OCI-LY1 (cell line): ENCODE results near the gene UGT1A4.

Experiments used
- H2AFZ ChIP-seq: fragments of 200-600 bp; sonication (generic), shearing (Covaris generic); 2 replicates; pipeline ENCODE4 v1.6.0; 2014; ENCODE audit warnings: antibody characterized with exemption, mild to moderate bottlenecking, low read length
- H3F3A ChIP-seq: fragments of 200-600 bp; sonication (generic), shearing (Covaris generic); 2 replicates; pipeline ENCODE4 v1.6.0; 2014; ENCODE audit warnings: mild to moderate bottlenecking, antibody characterized with exemption, low read length, moderate library complexity; ENCODE audit not compliant: insufficient read depth
- H3K27ac ChIP-seq: fragments of 200-600 bp; sonication (generic); 2 replicates; pipeline ENCODE4 v1.5.1; 2014; ENCODE audit warnings: low read length, mixed run types, mild to moderate bottlenecking, low read depth; ENCODE audit not compliant: poor library complexity, severe bottlenecking
- H3K27me3 ChIP-seq: fragments of 200-600 bp; sonication (generic); 2 replicates; pipeline ENCODE4 v1.6.0; 2014; ENCODE audit warnings: antibody characterized with exemption, mild to moderate bottlenecking, low read length, moderate library complexity; ENCODE audit not compliant: insufficient read depth
- H3K36me3 ChIP-seq: fragments of 200-600 bp; sonication (generic); 2 replicates; pipeline ENCODE4 v1.6.1; 2014; ENCODE audit warnings: mild to moderate bottlenecking, antibody characterized with exemption, low read length, moderate library complexity, mixed read lengths; ENCODE audit not compliant: insufficient read depth
- H3K4me1 ChIP-seq: fragments of 200-600 bp; sonication (generic); 2 replicates; pipeline ENCODE4 v1.5.1; 2014; ENCODE audit warnings: mild to moderate bottlenecking, low read length, moderate library complexity; ENCODE audit not compliant: insufficient read depth, severe bottlenecking
- H3K4me2 ChIP-seq: fragments of 200-600 bp; sonication (generic), shearing (Covaris generic); 2 replicates; pipeline ENCODE4 v1.6.1; 2014; ENCODE audit warnings: low read length
- H3K4me3 ChIP-seq: fragments of 200-600 bp; sonication (generic); 2 replicates; pipeline ENCODE4 v1.5.1; 2014; ENCODE audit warnings: low read length, low read depth, mild to moderate bottlenecking, mixed read lengths; ENCODE audit not compliant: poor library complexity, severe bottlenecking
- H3K79me2 ChIP-seq: fragments of 200-600 bp; shearing (Covaris generic); 2 replicates; pipeline ENCODE4 v1.6.1; 2016; ENCODE audit warnings: mixed run types, low read length, mixed read lengths; ENCODE audit not compliant: insufficient read depth
- H3K9ac ChIP-seq: fragments of 200-600 bp; sonication (generic), shearing (Covaris generic); 2 replicates; pipeline ENCODE4 v1.6.1; 2014; ENCODE audit warnings: mild to moderate bottlenecking, low read length, mixed read lengths
- H3K9me2 ChIP-seq: fragments of 200-600 bp; sonication (generic), shearing (Covaris generic); 2 replicates; pipeline ENCODE4 v1.6.1; 2014; ENCODE audit warnings: low read depth, mild to moderate bottlenecking, low read length, mixed read lengths
- H3K9me3 ChIP-seq: fragments of 200-600 bp; shearing (Covaris generic); 2 replicates; pipeline ENCODE4 v1.6.1; 2014; ENCODE audit warnings: low read length, mixed read lengths
- H4K20me1 ChIP-seq: fragments of 200-600 bp; sonication (generic), shearing (Covaris generic); 2 replicates; pipeline ENCODE4 v1.6.0; 2016; ENCODE audit warnings: mild to moderate bottlenecking, low read length; ENCODE audit not compliant: insufficient read depth
- CTCF ChIP-seq: fragments of 200-600 bp; sonication (generic), shearing (Covaris generic); IDR thresholded peaks from 2 replicates; pipeline ENCODE4 v1.5.1; 2017; ENCODE audit warnings: mild to moderate bottlenecking, antibody characterized with exemption, low read length, moderate library complexity, mixed read lengths
- EZH2 ChIP-seq: fragments of 200-600 bp; sonication (generic), shearing (Covaris generic); IDR thresholded peaks from 2 replicates; pipeline ENCODE4 v1.8.0; 2017; ENCODE audit warnings: borderline replicate concordance, mixed run types, mild to moderate bottlenecking, antibody characterized with exemption, low read length, moderate library complexity, mixed read lengths

Gene UGT1A4

GRCh38 chr2:233681521-233682099 is 36.9 kb upstream of the UGT1A4 start, which contains the start of gene UGT1A7:
TSS of gene UGT1A7 (plus strand) at chr2:233681901. CDS start at chr2:233681938, 37 bp downstream.
- no peaks in the 10 kb centered on the region for H3F3A ChIP-seq
- no peaks in the 10 kb centered on the region for H3K79me2 ChIP-seq
- no peaks in the 10 kb centered on the region for H3K27me3 ChIP-seq
- H3K4me3 ChIP-seq: no peak within 1 kb of the TSS
- H3K36me3 ChIP-seq: no peaks in the 10 kb centered on the region
- H3K27ac ChIP-seq: no peak within 1 kb of the TSS
- no peak within 1 kb of the TSS for H2AFZ ChIP-seq
- no peak within 1 kb of the TSS for H3K4me2 ChIP-seq
- H3K9ac ChIP-seq: no peak within 1 kb of the TSS
- no peaks in the 10 kb centered on the region for H4K20me1 ChIP-seq
- H3K9me3 ChIP-seq: no peaks in the 10 kb centered on the region
- no peaks in the 10 kb centered on the region; the same call in 1 of the 2 replicates for H3K9me2 ChIP-seq
- TF ChIP-seq CTCF (no peak), EZH2 (no peak)
- H3K4me1 ChIP-seq: no peaks in the 10 kb centered on the region

- no peaks in the 10 kb centered on the region for H3K79me2 ChIP-seq
- H3K27ac ChIP-seq: no peak overlapping the region
- no peaks in the 10 kb centered on the region for H3K9me3 ChIP-seq
- H3F3A ChIP-seq: no peaks in the 10 kb centered on the region
- no peak overlapping the region for H2AFZ ChIP-seq
- TF ChIP-seq CTCF: no peak
- no peaks in the 10 kb centered on the region for H3K36me3 ChIP-seq
- H3K27me3 ChIP-seq: no peaks in the 10 kb centered on the region
- no peaks in the 10 kb centered on the region for H4K20me1 ChIP-seq
- no peaks in the 10 kb centered on the region; the same call in 1 of the 2 replicates for H3K9me2 ChIP-seq
- no peak overlapping the region for H3K4me2 ChIP-seq
- H3K9ac ChIP-seq: no peak overlapping the region
- H3K4me1 ChIP-seq: no peaks in the 10 kb centered on the region
- no peak overlapping the region for H3K4me3 ChIP-seq
These were observed 33.9 kb upstream of the UGT1A4 start for GRCh38 chr2:233684640-233685039.

GRCh38 chr2:233686928-233687327 is 31.6 kb upstream of the UGT1A4 start:
- no peak overlapping the region for H3K4me2 ChIP-seq
- TF ChIP-seq EZH2 (no peak), CTCF (no peak)
- no peaks in the 10 kb centered on the region for H4K20me1 ChIP-seq
- H3K9me3 ChIP-seq: no peaks in the 10 kb centered on the region
- H3F3A ChIP-seq: no peaks in the 10 kb centered on the region
- H3K4me3 ChIP-seq: no peak overlapping the region
- no peak overlapping the region for H2AFZ ChIP-seq
- no peaks in the 10 kb centered on the region for H3K27me3 ChIP-seq
- no peak overlapping the region for H3K9ac ChIP-seq
- no peaks in the 10 kb centered on the region for H3K4me1 ChIP-seq
- no peaks in the 10 kb centered on the region; the same call in 1 of the 2 replicates for H3K9me2 ChIP-seq
- no peaks in the 10 kb centered on the region for H3K79me2 ChIP-seq
- H3K36me3 ChIP-seq: no peaks in the 10 kb centered on the region
- no peak overlapping the region for H3K27ac ChIP-seq
